Measurements from ENCODE around the gene ADK.

The ADK gene

DNA sequence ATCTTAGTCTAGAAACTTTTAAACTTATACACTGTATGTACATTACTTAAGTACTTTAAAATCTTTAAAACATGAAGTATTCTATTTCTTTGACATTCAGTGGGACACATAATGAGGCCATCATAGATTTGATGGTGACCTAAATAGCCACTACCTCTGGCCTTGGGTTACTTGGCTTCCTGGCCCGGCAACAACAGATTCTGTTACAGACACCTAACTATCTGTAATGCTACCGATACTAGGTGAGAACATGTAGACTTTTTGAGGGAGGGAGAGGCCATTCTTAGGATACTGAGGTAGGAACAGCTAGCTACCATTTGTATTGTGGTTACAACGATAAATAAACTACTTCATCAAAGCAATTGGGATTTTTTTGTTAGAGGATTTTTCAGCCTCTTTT is 520.7 kb downstream of the ADK start:
- no peak overlapping the region for H3K4me3 ChIP-seq (ENCODE audit: low read length)
- peaks cover 14% of the 10 kb centered on the region for H3K4me1 ChIP-seq (ENCODE audit: low read length)
- no peak overlapping the region for H3K27ac ChIP-seq (ENCODE audit: low read length)
- H3K9ac ChIP-seq (ENCODE audit: low read length) = no peak overlapping the region
- no peaks in the 10 kb centered on the region for H3K27me3 ChIP-seq (ENCODE audit: low read depth, low read length)
- no peaks in the 10 kb centered on the region for H4K20me1 ChIP-seq (ENCODE audit: insufficient read depth, low read length)
- H3K9me3 ChIP-seq (ENCODE audit: insufficient read depth, low read length) = peaks cover 6% of the 10 kb centered on the region; the same call in 1 of the 2 replicates
- TF ChIP-seq, protein P1, sequence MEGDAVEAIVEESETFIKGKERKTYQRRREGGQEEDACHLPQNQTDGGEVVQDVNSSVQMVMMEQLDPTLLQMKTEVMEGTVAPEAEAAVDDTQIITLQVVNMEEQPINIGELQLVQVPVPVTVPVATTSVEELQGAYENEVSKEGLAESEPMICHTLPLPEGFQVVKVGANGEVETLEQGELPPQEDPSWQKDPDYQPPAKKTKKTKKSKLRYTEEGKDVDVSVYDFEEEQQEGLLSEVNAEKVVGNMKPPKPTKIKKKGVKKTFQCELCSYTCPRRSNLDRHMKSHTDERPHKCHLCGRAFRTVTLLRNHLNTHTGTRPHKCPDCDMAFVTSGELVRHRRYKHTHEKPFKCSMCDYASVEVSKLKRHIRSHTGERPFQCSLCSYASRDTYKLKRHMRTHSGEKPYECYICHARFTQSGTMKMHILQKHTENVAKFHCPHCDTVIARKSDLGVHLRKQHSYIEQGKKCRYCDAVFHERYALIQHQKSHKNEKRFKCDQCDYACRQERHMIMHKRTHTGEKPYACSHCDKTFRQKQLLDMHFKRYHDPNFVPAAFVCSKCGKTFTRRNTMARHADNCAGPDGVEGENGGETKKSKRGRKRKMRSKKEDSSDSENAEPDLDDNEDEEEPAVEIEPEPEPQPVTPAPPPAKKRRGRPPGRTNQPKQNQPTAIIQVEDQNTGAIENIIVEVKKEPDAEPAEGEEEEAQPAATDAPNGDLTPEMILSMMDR (IDR thresholded peaks at IDR 0.05; ENCODE audit: low read depth, low read length) = no peak
- no peak for TF ChIP-seq EZH2phosphoT487 (IDR thresholded peaks at IDR 0.05; ENCODE audit: low read depth)
- H2AFZ ChIP-seq (ENCODE audit: low read depth, low read length) = no peak overlapping the region
- H3K4me2 ChIP-seq (ENCODE audit: low read length) = no peak overlapping the region
- peaks cover 15% of the 10 kb centered on the region for H3K36me3 ChIP-seq (replicated peaks; ENCODE audit: low read depth, low read length)
- H3K79me2 ChIP-seq (ENCODE audit: low read length) = no peaks in the 10 kb centered on the region

DNA sequence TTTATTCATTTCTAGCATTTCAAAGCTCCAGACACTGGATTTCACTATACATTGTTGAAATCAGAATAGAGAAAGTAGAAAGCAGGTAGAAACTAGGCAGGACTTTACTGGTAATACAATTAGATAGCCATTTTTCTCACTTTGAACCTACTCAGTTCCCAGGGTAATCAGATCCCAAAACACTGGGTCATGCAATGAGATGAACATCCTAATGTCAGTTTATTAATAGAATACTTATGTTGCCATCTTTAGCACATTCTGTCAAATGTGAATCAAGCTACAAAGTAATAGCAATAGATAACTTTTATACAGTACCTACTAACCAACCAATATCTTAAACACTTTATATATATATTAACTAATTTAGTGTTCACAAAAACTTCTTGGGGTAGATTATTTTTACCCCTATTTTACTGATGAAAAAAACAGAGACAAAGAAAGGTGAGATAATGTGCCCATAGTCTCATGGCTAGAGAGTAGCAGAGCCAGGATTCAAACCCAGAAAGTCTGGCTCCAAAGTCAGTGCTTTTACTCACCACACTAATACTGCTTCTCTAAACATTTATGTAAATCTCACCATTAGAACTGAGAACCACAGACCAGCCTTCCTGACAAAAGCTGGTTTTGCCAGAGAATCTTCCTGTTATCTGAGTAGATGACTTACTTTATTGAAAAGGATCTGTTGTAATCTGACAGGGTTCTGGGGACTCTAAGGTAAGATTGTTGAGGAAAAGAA is 521.6 kb downstream of the ADK start:
- peaks cover 18% of the 10 kb centered on the region for H3K36me3 ChIP-seq (replicated peaks; ENCODE audit: low read depth, low read length)
- no peak overlapping the region for H3K27ac ChIP-seq (ENCODE audit: low read length)

DNA sequence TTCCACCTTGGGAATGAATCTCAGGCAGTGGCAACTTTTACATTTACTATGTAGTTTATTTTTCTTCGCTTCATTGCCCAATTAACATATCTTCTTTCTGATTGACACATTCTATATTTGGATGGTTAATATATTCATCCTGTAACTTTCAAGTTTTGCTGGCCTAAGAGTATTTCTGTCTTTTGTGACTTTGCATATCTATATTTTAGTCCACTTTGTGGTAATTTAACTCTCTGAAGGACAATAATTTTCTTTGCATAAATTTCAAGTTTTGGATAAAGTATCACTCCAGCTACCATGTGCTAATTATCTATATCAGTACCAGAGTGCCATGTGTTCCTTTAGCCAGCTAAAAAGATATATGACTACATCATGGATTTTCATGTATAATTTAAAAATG is 523.9 kb downstream of the ADK start:
- Histone ChIP-seq H3K9ac (ENCODE audit: low read length) (no peak overlapping the region), H3K27ac (ENCODE audit: low read length) (no peak overlapping the region), H2AFZ (ENCODE audit: low read depth, low read length) (no peak overlapping the region), H3K4me2 (ENCODE audit: low read length) (peak overlapping the region; percentile 18; the same call in 1 of the 2 replicates), H3K4me1 (ENCODE audit: low read length) (peaks cover 41% of the 10 kb centered on the region), H3K27me3 (ENCODE audit: low read depth, low read length) (no peaks in the 10 kb centered on the region), H3K79me2 (ENCODE audit: low read length) (no peaks in the 10 kb centered on the region), H4K20me1 (ENCODE audit: insufficient read depth, low read length) (no peaks in the 10 kb centered on the region), H3K36me3 (replicated peaks; ENCODE audit: low read depth, low read length) (peaks cover 18% of the 10 kb centered on the region), H3K4me3 (ENCODE audit: low read length) (no peak overlapping the region), H3K9me3 (ENCODE audit: insufficient read depth, low read length) (peaks cover 6% of the 10 kb centered on the region; the same call in 1 of the 2 replicates)
- TF ChIP-seq, protein P1 (IDR thresholded peaks at IDR 0.05; ENCODE audit: low read depth, low read length) = no peak
- TF ChIP-seq EZH2phosphoT487 (IDR thresholded peaks at IDR 0.05; ENCODE audit: low read depth) = no peak

More for the DNA sequence above, 521.6 kb downstream of the ADK start:
- no peak overlapping the region for H3K4me2 ChIP-seq (ENCODE audit: low read length)
- H3K9me3 ChIP-seq (ENCODE audit: insufficient read depth, low read length) = peaks cover 6% of the 10 kb centered on the region; the same call in 1 of the 2 replicates
- H3K27me3 ChIP-seq (ENCODE audit: low read depth, low read length) = no peaks in the 10 kb centered on the region
- H3K4me3 ChIP-seq (ENCODE audit: low read length) = no peak overlapping the region
- no peak for TF ChIP-seq EZH2phosphoT487 (IDR thresholded peaks at IDR 0.05; ENCODE audit: low read depth)
- TF ChIP-seq, protein P1 (IDR thresholded peaks at IDR 0.05; ENCODE audit: low read depth, low read length) = no peak
- H2AFZ ChIP-seq (ENCODE audit: low read depth, low read length) = no peak overlapping the region
- H3K9ac ChIP-seq (ENCODE audit: low read length) = no peak overlapping the region
- H3K79me2 ChIP-seq (ENCODE audit: low read length) = no peaks in the 10 kb centered on the region
- peaks cover 22% of the 10 kb centered on the region for H3K4me1 ChIP-seq (ENCODE audit: low read length)
- no peaks in the 10 kb centered on the region for H4K20me1 ChIP-seq (ENCODE audit: insufficient read depth, low read length)

DNA sequence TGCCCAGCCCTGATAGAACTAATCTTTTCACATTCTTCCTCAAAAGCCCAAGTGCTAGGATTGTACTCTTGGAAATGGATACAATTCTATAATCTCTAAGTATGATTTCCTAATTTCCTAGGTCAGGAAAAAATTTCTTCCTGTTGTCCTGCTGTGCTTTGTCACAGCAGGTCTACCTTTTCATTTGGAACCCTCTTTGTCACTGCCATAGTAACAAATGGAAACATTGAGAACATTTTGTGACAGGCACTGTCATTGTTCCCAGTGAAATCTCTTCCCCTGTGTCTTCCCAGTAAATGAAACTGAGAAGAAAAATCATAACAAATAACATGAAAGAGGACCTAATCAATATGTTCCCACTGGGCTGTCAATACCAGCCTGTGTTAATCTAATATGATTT is 524.5 kb downstream of the ADK start:
- Histone ChIP-seq H2AFZ (ENCODE audit: low read depth, low read length) (no peak overlapping the region), H3K4me3 (ENCODE audit: low read length) (no peak overlapping the region), H3K4me1 (ENCODE audit: low read length) (peaks cover 41% of the 10 kb centered on the region), H3K9me3 (ENCODE audit: insufficient read depth, low read length) (peaks cover 6% of the 10 kb centered on the region; the same call in 1 of the 2 replicates), H4K20me1 (ENCODE audit: insufficient read depth, low read length) (no peaks in the 10 kb centered on the region), H3K9ac (ENCODE audit: low read length) (no peak overlapping the region), H3K27me3 (ENCODE audit: low read depth, low read length) (no peaks in the 10 kb centered on the region), H3K27ac (ENCODE audit: low read length) (no peak overlapping the region), H3K36me3 (replicated peaks; ENCODE audit: low read depth, low read length) (peaks cover 18% of the 10 kb centered on the region), H3K79me2 (ENCODE audit: low read length) (no peaks in the 10 kb centered on the region), H3K4me2 (ENCODE audit: low read length) (no peak overlapping the region)
- TF ChIP-seq, protein P1 (IDR thresholded peaks at IDR 0.05; ENCODE audit: low read depth, low read length) = no peak
- no peak for TF ChIP-seq EZH2phosphoT487 (IDR thresholded peaks at IDR 0.05; ENCODE audit: low read depth)

All from OCI-LY3 (cell line).